ENCODE measurements around the gene RIMBP2. TPM values are rescaled to one million over a fixed set of nuclear protein-coding genes. Genes with fewer than 3 reads are reported as not detected.
A peak's percentile ranks its signal among the peaks of the same experiment; 100 is the strongest.

RIMBP2 gene
- polyA plus RNA-seq, 1 donor (not counting 4 experiments of a cell fraction or from before 2014, with no cell fraction given): 0.16 TPM

GRCh38 chr12:130764475-130765185 lies 48.5 kb upstream of the RIMBP2 start:
- Histone ChIP-seq H3K36me3 (ENCODE audit: control insufficient read depth in 2 of 2, extremely low read depth in 1 of 2, insufficient read depth in 2 of 2, low read length in 2 of 2) (no peaks in the 10 kb centered on the region), H2AFZ (ENCODE audit: control insufficient read depth, low read length) (no peak overlapping the region), H3K4me2 (ENCODE audit: control insufficient read depth, extremely low read depth, insufficient read depth, low read depth, low read length) (no peak overlapping the region), H4K20me1 (ENCODE audit: control insufficient read depth, extremely low read depth, insufficient read depth, low read length) (no peaks in the 10 kb centered on the region), H3K4me1 (ENCODE audit: control insufficient read depth, extremely low read depth, insufficient read depth, low read length) (peaks cover 14% of the 10 kb centered on the region), H3K79me2 (ENCODE audit: control insufficient read depth, insufficient read depth, low read length) (no peaks in the 10 kb centered on the region), H3K27me3 (ENCODE audit: control insufficient read depth, extremely low read depth, insufficient read depth, low read length) (peaks cover 3% of the 10 kb centered on the region), H3K4me3 (ENCODE audit: control insufficient read depth in 2 of 3, extremely low read depth in 1 of 3, insufficient read depth in 2 of 3, low read depth in 1 of 3, low read length in 3 of 3) (no peak overlapping the region), H3K9ac (ENCODE audit: control insufficient read depth, extremely low read depth, insufficient read depth, low read length) (no peak overlapping the region), H3K27ac (ENCODE audit: control insufficient read depth, insufficient read depth, low read length) (no peak overlapping the region), H3K9me3 (ENCODE audit: control insufficient read depth, low read depth, low read length) (peaks cover 17% of the 10 kb centered on the region), H3K9me1 (ENCODE audit: control insufficient read depth, extremely low read depth, insufficient read depth, low read length) (no peaks in the 10 kb centered on the region)
- TF ChIP-seq CTCF (optimal IDR thresholded peaks at IDR 0.05 in 1 of 3, IDR thresholded peaks at IDR 0.05 in 1 of 3, conservative IDR thresholded peaks at IDR 0.05 in 1 of 3; ENCODE audit: extremely low read depth in 1 of 3, insufficient read depth in 2 of 3, low read length in 3 of 3) (no peak), EZH2 (IDR thresholded peaks at IDR 0.05; ENCODE audit: low read length) (no peak)
- FAIRE-seq: peak; percentile 70
- DNase-seq (ENCODE audit: low read depth, low spot score): no peak
- dilution Hi-C loops (cut with MboI; ENCODE audit: extremely low pct_ligation_motif_present, low sequenced_read_pairs): no loop called here

DNA sequence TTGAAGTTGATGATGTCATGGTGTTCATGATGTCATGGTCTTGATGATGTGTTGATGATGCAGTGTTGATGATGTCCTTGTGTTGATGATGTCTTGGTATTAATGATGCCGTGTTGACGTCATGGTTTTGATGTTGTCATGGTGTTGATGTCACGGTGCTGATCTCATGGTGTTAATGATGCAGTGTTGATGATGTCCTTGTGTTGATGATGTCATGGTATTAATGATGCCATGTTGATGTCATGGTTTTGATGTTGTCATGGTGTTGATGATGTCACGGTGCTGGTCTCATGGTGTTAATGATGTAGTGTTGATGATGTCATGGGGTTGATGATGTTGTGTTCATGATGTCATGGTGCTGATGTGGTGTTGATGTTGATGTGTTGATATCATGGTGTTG lies 48.0 kb upstream of the RIMBP2 start:
- Histone ChIP-seq H3K4me3 (ENCODE audit: control insufficient read depth in 2 of 3, extremely low read depth in 1 of 3, insufficient read depth in 2 of 3, low read depth in 1 of 3, low read length in 3 of 3) (no peak overlapping the region), H3K9me1 (ENCODE audit: control insufficient read depth, extremely low read depth, insufficient read depth, low read length) (no peaks in the 10 kb centered on the region), H3K27ac (ENCODE audit: control insufficient read depth, insufficient read depth, low read length) (no peak overlapping the region), H3K36me3 (ENCODE audit: control insufficient read depth in 2 of 2, extremely low read depth in 1 of 2, insufficient read depth in 2 of 2, low read length in 2 of 2) (no peaks in the 10 kb centered on the region), H3K9me3 (ENCODE audit: control insufficient read depth, low read depth, low read length) (peaks cover 17% of the 10 kb centered on the region), H3K27me3 (ENCODE audit: control insufficient read depth, extremely low read depth, insufficient read depth, low read length) (peaks cover 3% of the 10 kb centered on the region), H3K79me2 (ENCODE audit: control insufficient read depth, insufficient read depth, low read length) (no peaks in the 10 kb centered on the region), H4K20me1 (ENCODE audit: control insufficient read depth, extremely low read depth, insufficient read depth, low read length) (no peaks in the 10 kb centered on the region), H3K9ac (ENCODE audit: control insufficient read depth, extremely low read depth, insufficient read depth, low read length) (no peak overlapping the region), H2AFZ (ENCODE audit: control insufficient read depth, low read length) (no peak overlapping the region), H3K4me1 (ENCODE audit: control insufficient read depth, extremely low read depth, insufficient read depth, low read length) (peaks cover 14% of the 10 kb centered on the region), H3K4me2 (ENCODE audit: control insufficient read depth, extremely low read depth, insufficient read depth, low read depth, low read length) (no peak overlapping the region)
- FAIRE-seq (peak; percentile 9), DNase-seq (ENCODE audit: low read depth, low spot score) (no peak)
- TF ChIP-seq CTCF (optimal IDR thresholded peaks at IDR 0.05 in 1 of 3, IDR thresholded peaks at IDR 0.05 in 1 of 3, conservative IDR thresholded peaks at IDR 0.05 in 1 of 3; ENCODE audit: extremely low read depth in 1 of 3, insufficient read depth in 2 of 3, low read length in 3 of 3) (no peak), EZH2 (IDR thresholded peaks at IDR 0.05; ENCODE audit: low read length) (no peak)
- dilution Hi-C loops (cut with MboI; ENCODE audit: extremely low pct_ligation_motif_present, low sequenced_read_pairs): no loop called here
